ENCODE data around the gene RNU1-4. TPM values are rescaled to one million over a fixed set of nuclear protein-coding genes. Genes with fewer than 3 reads are reported as not detected.

Gene RNU1-4
- total RNA-seq, 1 experiment from 2014 or later, result 832 TPM

Other genes with a start within 250 kb of the RNU1-4 start
- gene RNU1-1, start 226.2 kb upstream of the RNU1-4 start, total RNA-seq (2014; rRNA removed; shearing (Covaris generic)), result 306 and 832 TPM in 2 replicates
- gene NBPF1, start 127.0 kb upstream of the RNU1-4 start, total RNA-seq (2014; rRNA removed; shearing (Covaris generic)), result 41.5 and 42.2 TPM in 2 replicates
- gene RNU1-3, start 73.6 kb upstream of the RNU1-4 start, total RNA-seq (2014; rRNA removed; shearing (Covaris generic)), result 306 and 832 TPM in 2 replicates
- 306 and 832 TPM in 2 replicates for gene RNU1-2, start 155.5 kb downstream of the RNU1-4 start, total RNA-seq (2014; rRNA removed; shearing (Covaris generic))
- 30.6 and 31.3 TPM in 2 replicates for gene CROCC, start 181.4 kb downstream of the RNU1-4 start, total RNA-seq (2014; rRNA removed; shearing (Covaris generic))
- gene MFAP2, start 240.1 kb downstream of the RNU1-4 start, total RNA-seq (2014; rRNA removed; shearing (Covaris generic)), result 150 and 213 TPM in 2 replicates